ENCODE results near the gene LRRC32. TPM values are rescaled to one million over a fixed set of nuclear protein-coding genes. Genes with fewer than 3 reads are reported as not detected.

Gene LRRC32
- total RNA-seq, 1 donor from 2014 or later = 0.77 TPM

DNA sequence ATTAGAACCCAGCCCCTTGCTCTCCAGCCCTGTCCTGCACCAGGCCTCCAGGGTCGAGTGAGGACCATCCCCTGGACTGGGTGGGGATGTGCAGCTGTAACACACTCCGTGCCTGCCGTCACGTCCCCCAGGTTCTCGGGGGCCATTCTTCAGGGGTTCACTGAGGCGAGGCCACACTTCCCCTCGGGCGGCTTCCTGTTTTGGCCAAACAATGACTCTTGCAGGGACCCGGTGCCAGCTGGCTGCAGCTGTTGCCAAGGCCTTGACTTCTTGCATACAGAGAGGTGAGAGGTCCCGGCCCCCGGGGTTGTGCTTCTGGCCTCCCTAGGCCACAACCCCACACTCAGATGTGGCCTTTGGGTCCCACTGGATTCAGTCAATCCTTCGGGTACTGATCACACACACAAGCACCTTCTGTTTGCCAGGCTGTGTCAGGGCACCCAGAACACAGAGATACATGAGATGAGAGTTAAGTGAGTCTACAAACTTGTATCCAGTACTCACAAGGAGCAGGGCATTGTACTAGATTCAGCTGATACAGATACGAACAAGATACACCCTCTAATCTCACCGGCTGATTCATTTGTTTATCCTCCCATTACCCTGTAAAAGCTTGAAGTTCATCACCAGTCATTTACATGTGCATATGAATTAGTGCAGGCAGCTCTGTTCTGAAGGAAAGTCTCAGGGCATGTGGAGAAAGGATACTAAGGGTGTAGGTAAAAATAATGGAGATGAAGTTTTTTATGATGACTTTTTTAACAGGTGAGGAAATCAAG lies 32.9 kb downstream of the LRRC32 start:
- Mint-ChIP-seq H3K27ac (ENCODE audit: unreplicated experiment) (peak overlapping the region; percentile 70), H3K36me3 (ENCODE audit: low read depth) (no peaks in the 10 kb centered on the region), H3K27me3 (ENCODE audit: low read depth) (no peaks in the 10 kb centered on the region), H3K4me3 (no peak overlapping the region), H3K9me3 (no peaks in the 10 kb centered on the region), H3K4me1 (peaks cover 6% of the 10 kb centered on the region)
- TF ChIP-seq, protein P1, sequence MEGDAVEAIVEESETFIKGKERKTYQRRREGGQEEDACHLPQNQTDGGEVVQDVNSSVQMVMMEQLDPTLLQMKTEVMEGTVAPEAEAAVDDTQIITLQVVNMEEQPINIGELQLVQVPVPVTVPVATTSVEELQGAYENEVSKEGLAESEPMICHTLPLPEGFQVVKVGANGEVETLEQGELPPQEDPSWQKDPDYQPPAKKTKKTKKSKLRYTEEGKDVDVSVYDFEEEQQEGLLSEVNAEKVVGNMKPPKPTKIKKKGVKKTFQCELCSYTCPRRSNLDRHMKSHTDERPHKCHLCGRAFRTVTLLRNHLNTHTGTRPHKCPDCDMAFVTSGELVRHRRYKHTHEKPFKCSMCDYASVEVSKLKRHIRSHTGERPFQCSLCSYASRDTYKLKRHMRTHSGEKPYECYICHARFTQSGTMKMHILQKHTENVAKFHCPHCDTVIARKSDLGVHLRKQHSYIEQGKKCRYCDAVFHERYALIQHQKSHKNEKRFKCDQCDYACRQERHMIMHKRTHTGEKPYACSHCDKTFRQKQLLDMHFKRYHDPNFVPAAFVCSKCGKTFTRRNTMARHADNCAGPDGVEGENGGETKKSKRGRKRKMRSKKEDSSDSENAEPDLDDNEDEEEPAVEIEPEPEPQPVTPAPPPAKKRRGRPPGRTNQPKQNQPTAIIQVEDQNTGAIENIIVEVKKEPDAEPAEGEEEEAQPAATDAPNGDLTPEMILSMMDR (conservative IDR thresholded peaks at IDR 0.05) = no peak
- DNase-seq (ENCODE audit: low read depth, low spot score) = no peak

DNA sequence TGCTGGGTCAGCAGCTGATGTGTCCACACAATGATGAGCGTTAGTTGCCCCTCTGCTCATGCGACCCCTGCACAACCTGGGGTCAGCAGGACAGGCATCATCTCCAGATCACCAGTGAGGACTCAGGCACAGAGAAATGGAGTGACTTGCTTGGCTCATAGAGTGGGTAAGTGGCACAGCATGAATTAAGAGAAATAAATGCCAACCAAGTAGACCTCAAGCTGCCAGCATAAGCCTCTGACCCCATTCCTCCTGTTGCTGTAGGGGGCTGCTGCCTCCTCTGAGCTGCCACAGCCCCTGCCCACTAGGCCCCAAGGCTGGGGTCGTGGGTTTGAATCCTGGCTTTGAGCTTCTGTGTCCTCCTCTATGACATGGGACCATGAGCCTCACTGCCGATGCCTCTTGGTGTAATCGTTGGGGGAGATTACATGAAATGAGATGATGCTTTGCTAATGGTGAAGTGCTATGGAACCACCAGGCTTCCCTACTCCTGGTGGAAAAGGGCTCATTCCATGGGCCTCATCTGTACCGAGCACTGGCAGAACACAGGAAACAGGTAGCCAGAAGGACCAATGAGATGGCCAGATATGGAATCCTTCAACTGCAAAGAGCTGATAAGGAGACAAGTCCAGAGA lies 33.6 kb downstream of the LRRC32 start:
- H3K27me3 Mint-ChIP-seq (ENCODE audit: low read depth) = no peaks in the 10 kb centered on the region
- H3K9me3 Mint-ChIP-seq = no peaks in the 10 kb centered on the region
- H3K27ac Mint-ChIP-seq (ENCODE audit: unreplicated experiment) = no peak overlapping the region
- H3K36me3 Mint-ChIP-seq (ENCODE audit: low read depth) = no peaks in the 10 kb centered on the region
- TF ChIP-seq, protein P1 (conservative IDR thresholded peaks at IDR 0.05) = no peak
- DNase-seq (ENCODE audit: low read depth, low spot score) = no peak
- H3K4me1 Mint-ChIP-seq = peaks cover 6% of the 10 kb centered on the region
- no peak overlapping the region for H3K4me3 Mint-ChIP-seq

DNA sequence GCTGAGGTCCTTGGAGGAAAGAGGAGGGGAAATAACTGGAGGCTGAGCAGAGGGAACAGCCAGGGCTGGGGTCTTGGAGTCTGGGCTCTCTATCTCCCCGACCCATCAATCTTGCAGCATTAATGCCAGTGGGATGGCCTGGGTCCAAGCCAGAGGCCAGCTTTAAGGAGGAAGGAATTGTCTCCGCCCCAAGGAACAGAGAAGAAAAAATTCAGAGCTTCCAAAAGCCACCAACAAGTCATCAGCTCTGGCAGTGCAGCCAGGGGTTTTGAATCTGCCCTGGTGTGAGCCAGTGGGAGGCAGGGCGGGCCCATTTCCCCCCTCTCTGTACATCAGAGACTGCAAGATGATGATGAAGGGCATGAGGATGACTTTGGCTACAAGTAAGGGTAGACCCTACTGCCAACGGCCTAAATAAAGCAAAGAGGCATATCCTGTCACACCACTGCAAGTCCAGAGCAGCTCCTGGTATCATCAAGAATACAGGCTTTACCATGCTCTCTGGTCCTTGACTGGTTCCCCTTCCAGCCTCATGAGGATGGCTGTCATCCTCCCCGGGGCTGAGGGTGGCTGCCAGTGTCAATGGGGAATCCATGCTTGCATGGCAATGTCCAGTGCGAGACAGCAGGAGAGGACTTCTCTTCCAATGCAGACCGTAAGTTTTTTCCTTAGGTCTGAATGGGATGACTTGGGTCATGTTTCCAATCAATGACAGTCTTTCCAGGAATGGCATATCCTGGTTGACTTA lies 34.4 kb downstream of the LRRC32 start:
- DNase-seq (ENCODE audit: low read depth, low spot score) = no peak
- Mint-ChIP-seq H3K27ac (ENCODE audit: unreplicated experiment) (no peak overlapping the region), H3K9me3 (no peaks in the 10 kb centered on the region), H3K36me3 (ENCODE audit: low read depth) (no peaks in the 10 kb centered on the region), H3K4me1 (peaks cover 6% of the 10 kb centered on the region), H3K27me3 (ENCODE audit: low read depth) (no peaks in the 10 kb centered on the region), H3K4me3 (no peak overlapping the region)
- TF ChIP-seq, protein P1 (conservative IDR thresholded peaks at IDR 0.05) = no peak

DNA sequence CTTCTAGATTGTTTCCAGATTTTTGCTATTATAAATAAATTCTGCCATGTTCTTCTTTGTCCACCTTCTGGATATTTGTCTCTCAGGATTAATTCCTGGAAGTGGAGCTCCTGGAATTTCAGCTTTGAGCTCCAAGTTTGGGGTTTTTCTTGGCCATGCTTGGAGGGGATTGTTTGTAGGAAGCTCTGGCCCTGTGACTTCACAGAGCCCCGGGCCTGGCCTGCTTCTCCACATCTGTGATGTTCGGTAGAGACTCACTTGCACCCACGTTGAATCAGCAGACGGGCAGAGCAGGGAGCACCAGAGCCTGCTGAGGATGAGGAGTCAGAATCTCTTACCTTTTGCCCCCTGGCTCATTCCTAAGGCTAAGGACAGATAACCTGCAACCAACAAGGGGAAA lies 35.7 kb downstream of the LRRC32 start:
- no peak overlapping the region for H3K27ac Mint-ChIP-seq (ENCODE audit: unreplicated experiment)
- no peak overlapping the region for H3K4me3 Mint-ChIP-seq
- H3K4me1 Mint-ChIP-seq = peaks cover 13% of the 10 kb centered on the region
- TF ChIP-seq, protein P1 (conservative IDR thresholded peaks at IDR 0.05) = no peak
- no peaks in the 10 kb centered on the region for H3K9me3 Mint-ChIP-seq
- H3K27me3 Mint-ChIP-seq (ENCODE audit: low read depth) = no peaks in the 10 kb centered on the region
- no peak for DNase-seq (ENCODE audit: low read depth, low spot score)
- no peaks in the 10 kb centered on the region for H3K36me3 Mint-ChIP-seq (ENCODE audit: low read depth)

DNA sequence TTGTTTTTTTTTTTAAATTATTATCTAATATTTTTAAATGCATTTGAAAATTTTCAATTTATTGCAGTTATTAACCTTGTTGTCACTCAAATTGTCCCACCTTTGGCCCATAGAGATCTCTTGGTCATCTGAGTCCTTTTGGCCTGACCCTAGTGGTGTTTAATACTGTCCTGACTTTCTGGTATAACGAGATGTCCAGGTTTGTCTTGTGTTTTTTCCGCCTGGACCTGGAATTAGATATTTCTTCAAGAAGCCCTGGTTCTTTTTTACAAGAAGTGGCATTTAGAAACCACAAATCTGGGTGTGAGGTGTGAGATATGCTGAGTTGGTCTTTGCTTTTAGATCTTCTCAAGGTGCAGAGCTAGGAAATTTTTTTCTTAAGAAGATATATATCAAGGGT lies 38.1 kb downstream of the LRRC32 start:
- DNase-seq (ENCODE audit: low read depth, low spot score) = no peak
- TF ChIP-seq, protein P1 (conservative IDR thresholded peaks at IDR 0.05) = no peak
- no peaks in the 10 kb centered on the region for H3K36me3 Mint-ChIP-seq (ENCODE audit: low read depth)

More for the DNA sequence above, 38.1 kb downstream of the LRRC32 start:
- H3K4me3 Mint-ChIP-seq = no peak overlapping the region
- H3K27me3 Mint-ChIP-seq (ENCODE audit: low read depth) = no peaks in the 10 kb centered on the region
- no peaks in the 10 kb centered on the region for H3K9me3 Mint-ChIP-seq
- H3K27ac Mint-ChIP-seq (ENCODE audit: unreplicated experiment) = no peak overlapping the region
- H3K4me1 Mint-ChIP-seq = peaks cover 6% of the 10 kb centered on the region
